HepG2 (cell line): ENCODE data around the gene TBC1D5. TPM values are rescaled to one million over a fixed set of nuclear protein-coding genes. Genes with fewer than 3 reads are reported as not detected.

ENCODE experiments used
- ATAC-seq: fragments of 200-7000 bp; cut with Tn5 transposase; 3 replicates; pipeline ENCODE4 v1.9.1; 2020; ENCODE audit warnings: mild to moderate bottlenecking, moderate library complexity
- BruUV-seq: library from RNA; stranded (reverse); fragments of 400-500 nt; replicated peaks from 2 replicates; lab custom pipeline; 2021; lab: Mats Ljungman, UMichigan
- CTCF ChIA-PET: fragments of 300-600 bp; formaldehyde crosslinking; extraction: SDS; loops from one replicate; lab custom pipeline; 2021; ENCODE audit warnings: low total read pairs, inconsistent platforms, low intra/inter-chr PET ratio; lab: Yijun Ruan, JAX
- POLR2A ChIA-PET: fragments of 350-600 bp; sonication (Branson Sonifier 250); formaldehyde crosslinking; loops from one replicate; lab custom pipeline; 2020; ENCODE audit warnings: antibody characterized with exemption, inconsistent platforms; lab: Yijun Ruan, JAX
- DNase-seq: peaks from one replicate; pipeline ENCODE4 v3.0.0-alpha.2; 2015; ENCODE audit warnings: low spot score
- FAIRE-seq: peaks from 3 replicates; lab custom pipeline; 2011; peaks lifted over from hg19 to GRCh38; lab: Jason Lieb, UNC
- H2AFZ ChIP-seq: one replicate; pipeline ENCODE4 v1.6.1; 2011; ENCODE audit warnings: low read length, inconsistent platforms
- H3K27ac ChIP-seq: fragments of 300-600 bp; 3 replicates; pipeline ENCODE4 v1.8.0; 2011; ENCODE audit warnings: mixed run types, mild to moderate bottlenecking, mixed read lengths, low read length, inconsistent platforms; ENCODE audit not compliant: insufficient read depth; ENCODE audit errors: extremely low read length
- H3K27me3 ChIP-seq, 2 experiments: fragments of 200-600 bp in 1 of 2; 2 replicates in 1 of 2; 3 replicates in 1 of 2; pipeline versions ENCODE4 v1.6.0 to v1.8.0; 2011; ENCODE audit warnings: low read length in 2 of 2, mild to moderate bottlenecking in 2 of 2, moderate library complexity in 2 of 2, inconsistent platforms in 1 of 2; ENCODE audit not compliant: insufficient read depth in 2 of 2, control insufficient read depth in 1 of 2
- H3K36me3 ChIP-seq, 2 experiments: fragments of 200-600 bp in 1 of 2; replicated peaks in 1 of 2; 2 replicates in 1 of 2; 3 replicates in 1 of 2; pipeline versions ENCODE4 v1.5.1 to v1.8.0; 2011; ENCODE audit warnings: low read length in 2 of 2, inconsistent platforms in 1 of 2; ENCODE audit not compliant: insufficient read depth in 2 of 2, control insufficient read depth in 1 of 2
- H3K4me1 ChIP-seq: 2 replicates; pipeline ENCODE4 v1.5.1; 2012; ENCODE audit warnings: low read length, inconsistent platforms; ENCODE audit not compliant: insufficient read depth
- H3K4me2 ChIP-seq: 2 replicates; pipeline ENCODE4 v1.6.0; 2011; ENCODE audit warnings: low read depth, low read length, inconsistent platforms
- H3K4me3 ChIP-seq, 3 experiments: fragments of 200-600 bp in 1 of 3; sonication (generic), shearing (Covaris generic) in 1 of 3; replicated peaks in 1 of 3; 2 replicates each; pipeline ENCODE4 v1.5.1; 2011 to 2016; ENCODE audit warnings: low read length in 3 of 3, inconsistent platforms in 2 of 3, low read depth in 2 of 3, mild to moderate bottlenecking in 2 of 3, control low read depth in 1 of 3, mixed read lengths in 1 of 3; ENCODE audit not compliant: insufficient read depth in 1 of 3
- H3K79me2 ChIP-seq: one replicate; pipeline ENCODE4 v1.6.1; 2011; ENCODE audit warnings: low read length, inconsistent platforms; ENCODE audit not compliant: insufficient read depth
- H3K9ac ChIP-seq: 2 replicates; pipeline ENCODE4 v1.6.0; 2011; ENCODE audit warnings: mild to moderate bottlenecking, low read depth, low read length, inconsistent platforms; ENCODE audit not compliant: insufficient read depth
- H3K9me3 ChIP-seq: 2 replicates; pipeline ENCODE4 v1.5.1; 2012; ENCODE audit warnings: mild to moderate bottlenecking, low read length
- H4K20me1 ChIP-seq: 2 replicates; pipeline ENCODE4 v1.6.0; 2011; ENCODE audit warnings: inconsistent platforms, mild to moderate bottlenecking, low read length, moderate library complexity; ENCODE audit not compliant: insufficient read depth
- ETS1 ChIP-seq: sonication (generic); formaldehyde crosslinking; IDR thresholded peaks from 2 replicates; pipeline ENCODE4 v1.4.0; 2020; ENCODE audit warnings: missing genetic modification reagents
- NPAS2 ChIP-seq: sonication (generic); formaldehyde crosslinking; IDR thresholded peaks from 2 replicates; pipeline ENCODE4 v1.8.0; 2022; ENCODE audit warnings: mild to moderate bottlenecking, missing genetic modification reagents, borderline replicate concordance
- PRDM10 ChIP-seq: sonication (generic); formaldehyde crosslinking; IDR thresholded peaks from 2 replicates; pipeline ENCODE4 v1.4.0; 2020; ENCODE audit warnings: low read depth, missing genetic modification reagents
- PRDM15 ChIP-seq: sonication (generic); formaldehyde crosslinking; IDR thresholded peaks from 2 replicates; pipeline ENCODE4 v1.4.0; 2020; ENCODE audit warnings: missing genetic modification reagents
- PTBP1 ChIP-seq: fragments of 200-400 bp; formaldehyde crosslinking; IDR thresholded peaks from 2 replicates; pipeline ENCODE4 v1.6.1; 2018; ENCODE audit warnings: low read length, low read depth; ENCODE audit not compliant: poor library complexity, severe bottlenecking
- SRSF4 ChIP-seq: fragments of 200-400 bp; formaldehyde crosslinking; IDR thresholded peaks from one replicate; pipeline ENCODE4 v1.6.1; 2018; ENCODE audit warnings: mild to moderate bottlenecking, low read depth, low read length, moderate library complexity; ENCODE audit not compliant: poor library complexity, severe bottlenecking
- THAP8 ChIP-seq: sonication (generic); formaldehyde crosslinking; IDR thresholded peaks from 2 replicates; pipeline ENCODE4 v1.5.1; 2020; ENCODE audit warnings: missing genetic modification reagents, mild to moderate bottlenecking, borderline replicate concordance
- ZBTB21 ChIP-seq: sonication (generic); formaldehyde crosslinking; IDR thresholded peaks from 2 replicates; pipeline ENCODE4 v1.4.0; 2020; ENCODE audit warnings: missing genetic modification reagents
- ZFP1 ChIP-seq: IDR thresholded peaks from 2 replicates; pipeline ENCODE4 v1.6.1; 2016
- ZNF251 ChIP-seq: sonication (generic); formaldehyde crosslinking; IDR thresholded peaks from 2 replicates; pipeline ENCODE4 v1.9.0; 2021; ENCODE audit warnings: mild to moderate bottlenecking, missing genetic modification reagents
- ZNF800 ChIP-seq: sonication (generic); formaldehyde crosslinking; IDR thresholded peaks from 2 replicates; pipeline ENCODE4 v1.4.0; 2020; ENCODE audit warnings: missing genetic modification reagents
- ZNF850 ChIP-seq: sonication (generic); formaldehyde crosslinking; conservative IDR thresholded peaks from 2 replicates; pipeline ENCODE4 v1.9.0; 2021; ENCODE audit warnings: mild to moderate bottlenecking, missing genetic modification reagents
- WGBS: methylation state at CpG from one replicate; pipeline ENCODE4 v1.1.6; 2017; ENCODE audit warnings: low lambda C conversion rate; 5-methylcytosine and 5-hydroxymethylcytosine counted together
- in situ Hi-C: cut with HindIII; loops from 2 replicates; pipeline ENCODE4 v1.10.0; 2017; ENCODE audit warnings: low pct_unique_long_range_greater_than_20kb; ENCODE audit not compliant: extremely low pct_ligation_motif_present
- intact Hi-C: fragments of 100-400 bp; cut with micrococcal nuclease; formaldehyde crosslinking; loops from one replicate; pipeline ENCODE4 v1.10.0; 2022; ENCODE audit not compliant: unreplicated experiment
- polyA plus RNA-seq, 8 experiments: library from polyadenylated mRNA; depleted of rRNA in 3 of 8; stranded (reverse) in 7 of 8; unstranded in 1 of 8; fragments of >200 nt; fragmentation: Illumina TruSeq in 4 of 8; extraction: Trizol in 4 of 8; gene quantifications; 2 replicates each; pipeline versions ENCODE4 v1.2.1 to v1.2.3, GENCODE V29; 2011 to 2016; ENCODE audit warnings: low read depth in 4 of 8, missing spikeins in 1 of 8, mixed read lengths in 1 of 8; ENCODE audit not compliant: insufficient read depth in 1 of 8
- total RNA-seq, 5 experiments: library from RNA; depleted of rRNA; stranded (reverse); fragments of >200 nt; fragmentation: Illumina TruSeq; extraction: Trizol; gene quantifications; 2 replicates each; pipeline ENCODE4 v1.2.3, GENCODE V29; 2016; ENCODE audit warnings: low read depth in 1 of 5

TBC1D5 gene
- total and polyA plus RNA-seq, 2 of the 13 experiments (the other 11 are each of a cell fraction or from before 2014, with no cell fraction given) = 19.2 to 33.3 TPM

GRCh38 chr3:17359911-17360310, 382.5 kb downstream of the TBC1D5 start:
- Histone ChIP-seq H3K27me3 (no peaks in the 10 kb centered on the region; a peak in 1 of 5 replicates), H3K36me3 (no peaks in the 10 kb centered on the region; a peak in 1 of 5 replicates), H3K79me2 (no peaks in the 10 kb centered on the region), H3K4me3 (no peak overlapping the region), H3K4me1 (no peaks in the 10 kb centered on the region), H3K27ac (no peak overlapping the region), H3K4me2 (no peak overlapping the region), H3K9me3 (no peaks in the 10 kb centered on the region), H2AFZ (no peak overlapping the region), H4K20me1 (no peaks in the 10 kb centered on the region), H3K9ac (no peak overlapping the region)
- FAIRE-seq (no peak), DNase-seq (no peak), ATAC-seq (no peak)
- intact Hi-C loops = no loop called here
- WGBS = 74% methylated on average over 1 of the region's 1 CpG
- BruUV-seq = no TSS peak
- POLR2A ChIA-PET = no interaction called here
- in situ Hi-C loops = no loop called here
- CTCF ChIA-PET = no interaction called here
- TF ChIP-seq ZFP1 (CRISPR knock-in tag) (no peak), PRDM10 (no peak), PTBP1 (no peak), ZNF800 (CRISPR knock-in tag) (no peak), SRSF4 (no peak), ZNF850 (CRISPR knock-in tag) (no peak), ZNF251 (no peak), ZBTB21 (no peak), NPAS2 (CRISPR knock-in tag) (no peak), ETS1 (CRISPR knock-in tag) (no peak), THAP8 (CRISPR knock-in tag) (no peak), PRDM15 (CRISPR knock-in tag) (no peak)
